Common myeloid progenitor, CD34-positive (primary cell): ENCODE data around the gene TTLL10.
"Not testable (repeated sequence)": the region's sequence is repeated elsewhere in the genome, so short reads cannot be mapped to it uniquely, and the experiment has no call there.

Source experiments
- CTCF ChIA-PET: fragments of 350-600 bp; sonication (Branson Sonifier 250); formaldehyde crosslinking; loops from one replicate; lab custom pipeline; 2021; ENCODE audit warnings: antibody characterized with exemption; lab: Charles Lee
- POLR2A ChIA-PET: fragments of 350-600 bp; sonication (Branson Sonifier 250); formaldehyde crosslinking; loops from one replicate; lab custom pipeline; 2021; ENCODE audit warnings: antibody characterized with exemption; lab: Charles Lee
- DNase-seq, 3 donors: peaks; one replicate each; pipeline versions ENCODE4 v3.0.0 to v3.0.0-alpha.2; 2013
- H3K27ac ChIP-seq, 2 experiments: 1 replicate in 1 of 2; 2 replicates in 1 of 2; pipeline ENCODE4 v1.7.0; 2013; ENCODE audit warnings: inconsistent platforms in 2 of 2, low read length in 2 of 2, mild to moderate bottlenecking in 2 of 2, low read depth in 1 of 2, moderate library complexity in 1 of 2; ENCODE audit not compliant: severe bottlenecking in 2 of 2, insufficient read depth in 1 of 2, poor library complexity in 1 of 2
- H3K27me3 ChIP-seq, 5 experiments: replicated peaks in 2 of 5; 1 replicate in 3 of 5; 2 replicates in 2 of 5; pipeline versions ENCODE4 v1.6.1 to v1.7.0; 2013; ENCODE audit warnings: low read length in 4 of 5, mild to moderate bottlenecking in 2 of 5, moderate library complexity in 2 of 5, inconsistent platforms in 1 of 5; ENCODE audit not compliant: insufficient read depth in 5 of 5, control insufficient read depth in 4 of 5
- H3K36me3 ChIP-seq, 4 experiments: 1 replicate in 2 of 4; 2 replicates in 2 of 4; pipeline versions ENCODE4 v1.6.1 to v1.7.0; 2013; ENCODE audit warnings: low read length in 3 of 4, control low read depth in 1 of 4, mild to moderate bottlenecking in 1 of 4; ENCODE audit not compliant: control insufficient read depth in 4 of 4, insufficient read depth in 4 of 4
- H3K4me1 ChIP-seq, 4 experiments: 1 replicate in 3 of 4; 2 replicates in 1 of 4; pipeline versions ENCODE4 v1.6.1 to v1.7.1; 2013; ENCODE audit warnings: low read length in 3 of 4, mild to moderate bottlenecking in 3 of 4, control low read depth in 1 of 4, inconsistent platforms in 1 of 4, moderate library complexity in 1 of 4; ENCODE audit not compliant: control insufficient read depth in 4 of 4, insufficient read depth in 4 of 4; ENCODE audit errors: control extremely low read depth in 1 of 4
- H3K4me3 ChIP-seq, 7 experiments: 1 replicate in 4 of 7; 2 replicates in 3 of 7; pipeline versions ENCODE4 v1.5.1 to v1.7.0; 2013; ENCODE audit warnings: mild to moderate bottlenecking in 7 of 7, low read length in 6 of 7, moderate library complexity in 6 of 7, inconsistent platforms in 2 of 7, low read depth in 2 of 7, control low read depth in 1 of 7; ENCODE audit not compliant: insufficient read depth in 4 of 7, control insufficient read depth in 1 of 7; ENCODE audit errors: extremely low read depth in 1 of 7
- H3K9me3 ChIP-seq, 5 experiments: 1 replicate in 4 of 5; 2 replicates in 1 of 5; pipeline versions ENCODE4 v1.6.1 to v1.7.1; 2013; ENCODE audit warnings: low read length in 4 of 5, mild to moderate bottlenecking in 2 of 5, inconsistent platforms in 1 of 5, low read depth in 1 of 5, moderate library complexity in 1 of 5; ENCODE audit not compliant: control insufficient read depth in 4 of 5, insufficient read depth in 2 of 5; ENCODE audit errors: control extremely low read depth in 1 of 5
- WGBS: methylation state at CpG from one replicate; pipeline ENCODE4 v1.1.5; 2013; ENCODE audit not compliant: insufficient coverage; 5-methylcytosine and 5-hydroxymethylcytosine counted together

Gene TTLL10

GRCh38 chr1:1150100-1150499 lies 23.6 kb upstream of the TTLL10 start:
- ChIA-PET POLR2A (no interaction called here), CTCF (no interaction called here)
- Histone ChIP-seq H3K27ac (no peak overlapping the region), H3K4me1 (peaks cover 0 to 25% (median 15%) of the 10 kb centered on the region in 4 experiments), H3K9me3 (peaks cover 0 to 4% (median 0%) of the 10 kb centered on the region in 5 experiments), H3K4me3 (no peak overlapping the region), H3K36me3 (no peaks in the 10 kb centered on the region), H3K27me3 (no peaks in the 10 kb centered on the region)
- 68% methylated on average over 7 of the region's 12 CpGs for WGBS
- DNase-seq, result peak in 2 of 3 donors; percentile 30 to 55

GRCh38 chr1:1151306-1151705 lies 22.4 kb upstream of the TTLL10 start:
- no peaks in the 10 kb centered on the region for H3K27me3 ChIP-seq
- ChIA-PET CTCF (no interaction called here), POLR2A (no interaction called here)

GRCh38 chr1:1152431-1152830 lies 21.2 kb upstream of the TTLL10 start:
- H3K27me3 ChIP-seq, H3K9me3 ChIP-seq, H3K4me3 ChIP-seq, H3K27ac ChIP-seq, H3K36me3 ChIP-seq, POLR2A ChIA-PET, DNase-seq: not testable (repeated sequence)
- 92% methylated on average over 13 of the region's 13 CpGs for WGBS
- CTCF ChIA-PET, result interaction anchor here (1.1 to 1.3 kb wide), 2 partner anchors 28 to 30 kb away, joined by 3 to 4 read pairs; no protein-coding TSS in a partner anchor
- peaks cover 0 to 15% (median 8%) of the 10 kb centered on the region in 4 experiments for H3K4me1 ChIP-seq

More at GRCh38 chr1:1151306-1151705, 22.4 kb upstream of the TTLL10 start:
- Histone ChIP-seq H3K4me3 (no peak overlapping the region), H3K27ac (no peak overlapping the region), H3K36me3 (no peaks in the 10 kb centered on the region), H3K9me3 (peaks cover 0 to 5% (median 0%) of the 10 kb centered on the region in 5 experiments), H3K4me1 (peaks cover 0 to 16% (median 7%) of the 10 kb centered on the region in 4 experiments)
- WGBS, result 99% methylated on average over 18 of the region's 21 CpGs
- DNase-seq, result no peak

GRCh38 chr1:1153215-1153614 lies 20.5 kb upstream of the TTLL10 start:
- H3K9me3 ChIP-seq, H3K27me3 ChIP-seq, DNase-seq, POLR2A ChIA-PET, H3K27ac ChIP-seq, H3K4me3 ChIP-seq, H3K36me3 ChIP-seq: not testable (repeated sequence)
- CTCF ChIA-PET, result interaction anchor here (1.1 to 1.3 kb wide), 2 partner anchors 29 to 31 kb away, joined by 3 to 4 read pairs; no protein-coding TSS in a partner anchor
- peaks cover 0 to 23% (median 16%) of the 10 kb centered on the region in 4 experiments for H3K4me1 ChIP-seq
- WGBS, result 91% methylated on average over 14 of the region's 14 CpGs

GRCh38 chr1:1153874-1154273 lies 19.8 kb upstream of the TTLL10 start:
- DNase-seq, result no peak
- no peak overlapping the region for H3K4me3 ChIP-seq
- H3K27me3 ChIP-seq, result no peaks in the 10 kb centered on the region
- POLR2A ChIA-PET, result no interaction called here
- H3K36me3 ChIP-seq, result no peaks in the 10 kb centered on the region
- 94% methylated on average over 4 of the region's 4 CpGs for WGBS
- peaks cover 0 to 28% (median 23%) of the 10 kb centered on the region in 4 experiments for H3K4me1 ChIP-seq
- peaks cover 0 to 9% (median 0%) of the 10 kb centered on the region in 5 experiments for H3K9me3 ChIP-seq
- no peak overlapping the region for H3K27ac ChIP-seq
- CTCF ChIA-PET, result interaction anchor here (0.7 kb wide), 1 partner anchor 20 kb away, joined by 3 read pairs; the partner anchor contains the start of gene TTLL10

- peak in 1 of 3 donors; percentile 31 for DNase-seq
- H3K36me3 ChIP-seq, result no peaks in the 10 kb centered on the region
- 96% methylated on average over 9 of the region's 10 CpGs for WGBS
- H3K4me1 ChIP-seq, result peaks cover 0 to 25% (median 18%) of the 10 kb centered on the region in 4 experiments
- H3K9me3 ChIP-seq, result peaks cover 0 to 9% (median 0%) of the 10 kb centered on the region in 5 experiments
- no peaks in the 10 kb centered on the region for H3K27me3 ChIP-seq
- CTCF ChIA-PET, result interaction anchor here (0.7 to 1.8 kb wide), 4 partner anchors 15 to 58 kb away, joined by 3 to 6 read pairs (median 3); partner anchors contain the start of gene TNFRSF4
- POLR2A ChIA-PET, result no interaction called here
- no peak overlapping the region for H3K27ac ChIP-seq
- no peak overlapping the region for H3K4me3 ChIP-seq
These were observed 18.4 kb upstream of the TTLL10 start for GRCh38 chr1:1155258-1155657.
